Transverse colon (tissue), 4 donors: ENCODE results near the gene ZNF362. TPM values are rescaled to one million over a fixed set of nuclear protein-coding genes. Genes with fewer than 3 reads are reported as not detected.

Experiments used
- DNase-seq: peaks from one replicate; pipeline ENCODE4 v3.0.0-alpha.2; 2019
- H3K27ac ChIP-seq, 4 donors: fragments of 200-600 bp; sonication (generic); 2 replicates each; pipeline ENCODE4 v1.5.1; 2016 to 2018; ENCODE audit warnings: inconsistent platforms in 4 of 4
- H3K27me3 ChIP-seq: fragments of 200-600 bp; sonication (generic); 2 replicates; pipeline ENCODE4 v1.5.1; 2017; ENCODE audit warnings: inconsistent platforms
- H3K36me3 ChIP-seq, 4 donors: fragments of 200-600 bp; sonication (generic); 2 replicates each; pipeline ENCODE4 v1.5.1; 2017 to 2019; ENCODE audit warnings: inconsistent platforms in 4 of 4
- H3K4me1 ChIP-seq, 4 donors: fragments of 200-600 bp; sonication (generic); 2 replicates each; pipeline ENCODE4 v1.5.1; 2017 to 2020; ENCODE audit warnings: inconsistent platforms in 4 of 4
- H3K4me3 ChIP-seq, 4 donors: fragments of 200-600 bp; sonication (generic); 1 replicate in 1 of 4; 2 replicates in 3 of 4; pipeline versions ENCODE4 v1.5.1 to v1.6.1; 2017 to 2019; ENCODE audit warnings: inconsistent platforms in 4 of 4
- H3K9me3 ChIP-seq, 2 donors: fragments of 200-600 bp; sonication (generic); 2 replicates each; pipeline ENCODE4 v1.5.1; 2017 to 2019; ENCODE audit warnings: inconsistent platforms in 2 of 2
- EP300 ChIP-seq: sonication (generic); formaldehyde crosslinking; IDR thresholded peaks from one replicate; pipeline ENCODE4 v1.6.1; 2017; ENCODE audit warnings: antibody characterized with exemption, low read depth
- POLR2A ChIP-seq: fragments of 450-650 bp; IDR thresholded peaks from one replicate; pipeline ENCODE4 v1.6.1; 2016; ENCODE audit warnings: antibody characterized with exemption, mild to moderate bottlenecking, moderate library complexity
- POLR2AphosphoS5 ChIP-seq, 3 donors: sonication (generic); formaldehyde crosslinking; IDR thresholded peaks; one replicate each; pipeline ENCODE4 v1.6.1; 2016; ENCODE audit warnings: antibody characterized with exemption in 3 of 3
- WGBS, 2 donors: methylation state at CpG; one replicate each; pipeline ENCODE4 v1.1.5; 2018; ENCODE audit warnings: low coverage in 1 of 2; 5-methylcytosine and 5-hydroxymethylcytosine counted together
- in situ Hi-C, 4 donors: fragments of 200-750 bp; cut with MboI; loops; one replicate each; pipeline versions ENCODE4 v1.15.0 to v1.15.1; 2017; ENCODE audit warnings: low sequenced_read_pairs in 3 of 4, low pct_ligation_motif_present in 1 of 4, low pct_unique_long_range_greater_than_20kb in 1 of 4
- intact Hi-C: fragments of 100-400 bp; cut with DNase I; formaldehyde crosslinking; loops from one replicate; pipeline ENCODE4 v1.15.1; 2023; ENCODE audit warnings: low total_unique reads
- total RNA-seq, 4 donors: library from RNA; depleted of rRNA; stranded (reverse); fragments of >200 nt; gene quantifications; one replicate each; pipeline ENCODE4 v1.1.0, GENCODE V29; 2016
- TF ChIP-seq, protein P1 (sequence below), 5 experiments: fragments of 200-600 bp in 3 of 5; fragments of 450-650 bp in 2 of 5; sonication (generic) in 3 of 5; IDR thresholded peaks; 1 replicate in 2 of 5; 2 replicates in 3 of 5; pipeline ENCODE4 v1.5.1; 2016 to 2017; ENCODE audit warnings: antibody characterized with exemption in 5 of 5, inconsistent platforms in 3 of 5, mild to moderate bottlenecking in 2 of 5, moderate library complexity in 1 of 5

The ZNF362 gene
- total RNA-seq, 4 donors from 2014 or later, result 7.9 to 121 (median 12.1) TPM

DNA sequence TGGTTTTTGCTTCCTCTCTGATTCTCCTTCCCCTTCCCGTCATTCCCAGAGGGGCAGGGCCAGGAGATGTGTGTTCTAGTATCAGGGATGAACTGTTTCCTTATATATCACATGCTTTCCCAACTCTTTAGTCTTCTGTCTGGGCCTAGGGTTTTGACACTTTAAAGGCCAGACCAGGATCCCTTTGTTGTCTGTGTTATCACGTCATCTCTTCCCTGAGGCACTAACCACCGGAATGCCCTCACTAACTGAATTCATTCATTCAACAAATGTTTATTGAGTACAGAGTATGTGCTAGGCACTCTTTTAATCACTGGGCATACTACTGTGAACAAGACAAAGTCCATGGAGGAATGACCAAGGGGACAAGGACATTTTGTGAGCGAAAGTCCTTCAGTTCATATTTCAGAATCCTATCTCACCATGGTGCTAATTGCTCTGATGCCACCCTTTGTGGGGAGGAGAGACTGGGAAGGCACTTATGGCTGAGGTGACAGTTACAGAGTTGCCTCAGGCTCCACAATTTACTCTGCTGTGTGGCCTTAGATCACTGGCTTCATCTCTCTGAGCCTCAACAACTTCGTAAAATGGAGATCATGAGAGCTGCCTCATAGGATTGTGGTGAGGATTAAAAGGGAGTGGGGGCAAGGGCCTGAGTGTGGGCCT lies 12.0 kb upstream of the ZNF362 start:
- WGBS, 2 donors, result 78 to 90% methylated on average over 4 to 5 of the region's 5 CpGs

DNA sequence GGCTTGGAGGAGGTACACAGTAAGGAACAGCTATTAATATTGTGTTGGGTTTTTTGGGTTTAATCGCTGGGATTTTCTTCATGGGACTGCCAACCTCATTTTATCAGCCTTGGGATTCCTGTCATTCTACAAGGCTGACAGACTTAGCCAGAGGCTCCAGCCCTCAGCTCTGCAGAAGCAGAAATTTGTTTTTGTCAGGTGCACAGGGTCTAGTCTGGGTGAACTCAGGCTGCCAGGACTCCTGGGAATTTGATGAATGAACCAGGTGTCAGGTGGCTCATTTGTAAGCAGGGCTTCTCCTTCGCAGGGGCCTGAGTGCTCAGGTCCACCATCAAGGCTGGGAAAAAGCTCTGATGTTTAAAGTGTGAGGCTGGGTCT lies 11.5 kb upstream of the ZNF362 start:
- no peaks in the 10 kb centered on the region for H3K4me1 ChIP-seq
- H3K4me3 ChIP-seq, result no peak overlapping the region
- intact Hi-C loops (no loop called here), in situ Hi-C loops (no loop called here)
- H3K27me3 ChIP-seq, result no peaks in the 10 kb centered on the region
- no peak overlapping the region for H3K27ac ChIP-seq
- DNase-seq, result no peak
- H3K36me3 ChIP-seq, result no peaks in the 10 kb centered on the region
- H3K9me3 ChIP-seq, result no peaks in the 10 kb centered on the region
- TF ChIP-seq, protein P1, sequence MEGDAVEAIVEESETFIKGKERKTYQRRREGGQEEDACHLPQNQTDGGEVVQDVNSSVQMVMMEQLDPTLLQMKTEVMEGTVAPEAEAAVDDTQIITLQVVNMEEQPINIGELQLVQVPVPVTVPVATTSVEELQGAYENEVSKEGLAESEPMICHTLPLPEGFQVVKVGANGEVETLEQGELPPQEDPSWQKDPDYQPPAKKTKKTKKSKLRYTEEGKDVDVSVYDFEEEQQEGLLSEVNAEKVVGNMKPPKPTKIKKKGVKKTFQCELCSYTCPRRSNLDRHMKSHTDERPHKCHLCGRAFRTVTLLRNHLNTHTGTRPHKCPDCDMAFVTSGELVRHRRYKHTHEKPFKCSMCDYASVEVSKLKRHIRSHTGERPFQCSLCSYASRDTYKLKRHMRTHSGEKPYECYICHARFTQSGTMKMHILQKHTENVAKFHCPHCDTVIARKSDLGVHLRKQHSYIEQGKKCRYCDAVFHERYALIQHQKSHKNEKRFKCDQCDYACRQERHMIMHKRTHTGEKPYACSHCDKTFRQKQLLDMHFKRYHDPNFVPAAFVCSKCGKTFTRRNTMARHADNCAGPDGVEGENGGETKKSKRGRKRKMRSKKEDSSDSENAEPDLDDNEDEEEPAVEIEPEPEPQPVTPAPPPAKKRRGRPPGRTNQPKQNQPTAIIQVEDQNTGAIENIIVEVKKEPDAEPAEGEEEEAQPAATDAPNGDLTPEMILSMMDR (IDR thresholded peaks at IDR 0.05), result no peak
- TF ChIP-seq POLR2AphosphoS5 (IDR thresholded peaks at IDR 0.05) (no peak), EP300 (no peak), POLR2A (no peak)
- 86% methylated on average over 2 of the region's 2 CpGs; no CpG with 5 or more reads in 1 of the 2 donors for WGBS, 2 donors

More for the DNA sequence above, 12.0 kb upstream of the ZNF362 start:
- TF ChIP-seq, protein P1 (IDR thresholded peaks at IDR 0.05), result no peak
- TF ChIP-seq POLR2AphosphoS5 (IDR thresholded peaks at IDR 0.05) (no peak), EP300 (no peak), POLR2A (no peak)
- no peak for DNase-seq
- Histone ChIP-seq H3K4me1 (no peaks in the 10 kb centered on the region), H3K4me3 (no peak overlapping the region), H3K9me3 (no peaks in the 10 kb centered on the region), H3K27me3 (no peaks in the 10 kb centered on the region), H3K27ac (no peak overlapping the region), H3K36me3 (no peaks in the 10 kb centered on the region)
- in situ Hi-C loops (no loop called here), intact Hi-C loops (no loop called here)

DNA sequence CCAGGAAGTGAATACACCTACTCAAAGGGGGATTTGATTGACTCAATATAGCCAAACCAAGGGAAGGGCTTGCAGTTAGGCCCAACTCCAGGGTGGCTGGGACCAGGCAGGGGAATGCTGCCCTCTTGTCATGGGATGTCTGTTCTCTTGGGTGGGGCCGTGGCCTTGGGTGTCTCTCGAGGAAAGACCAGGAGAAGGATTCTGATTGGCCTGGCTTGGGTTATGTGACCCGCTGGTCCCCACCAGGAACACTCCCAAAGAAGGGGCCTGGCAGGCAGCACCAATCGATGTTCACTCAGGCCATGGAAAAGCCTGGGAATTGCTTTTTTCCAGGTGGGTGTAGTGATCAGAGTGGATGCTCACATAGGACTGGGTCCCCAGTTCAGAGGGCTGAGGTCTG lies 10.1 kb upstream of the ZNF362 start:
- no peak for DNase-seq
- TF ChIP-seq POLR2A, result no peak
- TF ChIP-seq EP300, result no peak
- TF ChIP-seq POLR2AphosphoS5 (IDR thresholded peaks at IDR 0.05), result no peak
- TF ChIP-seq, protein P1 (IDR thresholded peaks at IDR 0.05), result no peak
- no peaks in the 10 kb centered on the region for H3K9me3 ChIP-seq
- WGBS, 2 donors, result 75 to 93% methylated on average over 3 to 4 of the region's 4 CpGs
- no peak overlapping the region for H3K27ac ChIP-seq
- H3K4me3 ChIP-seq, result no peak overlapping the region
- intact Hi-C loops, result no loop called here
- in situ Hi-C loops, result no loop called here
- H3K36me3 ChIP-seq, result no peaks in the 10 kb centered on the region
- no peaks in the 10 kb centered on the region for H3K4me1 ChIP-seq
- no peaks in the 10 kb centered on the region for H3K27me3 ChIP-seq

DNA sequence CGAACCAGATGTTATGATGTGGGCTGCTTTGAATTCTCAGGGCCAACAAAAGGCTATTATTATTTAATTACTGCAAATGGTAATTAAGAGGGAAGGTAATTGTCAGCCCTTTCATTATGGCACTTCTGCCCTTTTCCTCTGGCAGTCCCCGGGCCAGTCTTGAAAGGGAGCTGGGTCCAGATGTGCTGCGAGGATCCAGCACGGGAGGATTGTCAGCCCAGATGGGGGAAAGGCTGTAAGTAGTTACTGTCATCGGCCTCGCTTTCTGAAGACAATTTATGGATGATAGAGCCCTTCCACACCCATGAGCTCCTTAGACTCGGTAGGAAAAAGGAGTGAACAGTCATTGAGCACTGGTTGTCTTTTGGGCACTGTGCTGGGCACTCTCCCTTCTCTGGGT lies 8.7 kb upstream of the ZNF362 start:
- Histone ChIP-seq H3K27ac (no peak overlapping the region), H3K27me3 (no peaks in the 10 kb centered on the region), H3K4me3 (no peak overlapping the region), H3K36me3 (no peaks in the 10 kb centered on the region), H3K9me3 (no peaks in the 10 kb centered on the region), H3K4me1 (no peaks in the 10 kb centered on the region)
- intact Hi-C loops (no loop called here), in situ Hi-C loops (no loop called here)
- DNase-seq, result no peak
- 78% methylated on average over 7 of the region's 7 CpGs; no CpG with 5 or more reads in 1 of the 2 donors for WGBS, 2 donors
- TF ChIP-seq EP300, result no peak
- TF ChIP-seq POLR2A, result no peak
- TF ChIP-seq POLR2AphosphoS5 (IDR thresholded peaks at IDR 0.05), result no peak
- TF ChIP-seq, protein P1 (IDR thresholded peaks at IDR 0.05), result no peak
